Endothelial cell of umbilical vein (primary cell): ENCODE measurements around the gene GTPBP4. TPM values are rescaled to one million over a fixed set of nuclear protein-coding genes. Genes with fewer than 3 reads are reported as not detected.

ENCODE experiments used
- BruUV-seq: library from RNA; stranded (reverse); fragments of 400-500 nt; replicated peaks from 2 replicates; lab custom pipeline; 2021; lab: Mats Ljungman, UMichigan
- CTCF ChIA-PET: fragments of 300-600, 350-600 bp; sonication (Branson Sonifier 250); formaldehyde crosslinking; loops from one replicate; lab custom pipeline; 2021; ENCODE audit warnings: antibody characterized with exemption, inconsistent platforms; lab: Charles Lee
- POLR2A ChIA-PET: fragments of 300-600, 350-600 bp; sonication (Branson Sonifier 250); formaldehyde crosslinking; loops from one replicate; lab custom pipeline; 2021; ENCODE audit warnings: antibody characterized with exemption, inconsistent platforms; lab: Charles Lee
- DNase-seq: peaks from one replicate; pipeline ENCODE4 v3.0.0-alpha.2; 2011; ENCODE audit warnings: low read depth, low spot score
- FAIRE-seq: peaks from 2 replicates; lab custom pipeline; 2011; peaks lifted over from hg19 to GRCh38; lab: Jason Lieb, UNC
- H2AFZ ChIP-seq: 2 replicates; pipeline ENCODE4 v1.6.0; 2012; ENCODE audit warnings: low read depth, low read length, control low read depth, inconsistent platforms
- H3K27ac ChIP-seq: 2 replicates; pipeline ENCODE4 v1.5.1; 2011; ENCODE audit warnings: low read depth, mild to moderate bottlenecking, control low read depth, low read length, moderate library complexity; ENCODE audit not compliant: insufficient read depth
- H3K27me3 ChIP-seq, 2 experiments: 2 replicates each; pipeline versions ENCODE4 v1.6.0 to v1.6.1; 2011; ENCODE audit warnings: low read length in 2 of 2, mixed read lengths in 1 of 2; ENCODE audit not compliant: control insufficient read depth in 2 of 2, insufficient read depth in 2 of 2
- H3K36me3 ChIP-seq, 2 experiments: 2 replicates in 1 of 2; 3 replicates in 1 of 2; pipeline ENCODE4 v1.5.1; 2011; ENCODE audit warnings: low read length in 2 of 2, mild to moderate bottlenecking in 1 of 2, moderate library complexity in 1 of 2; ENCODE audit not compliant: control insufficient read depth in 2 of 2, insufficient read depth in 2 of 2; ENCODE audit errors: extremely low read depth in 1 of 2
- H3K4me1 ChIP-seq: 3 replicates; pipeline ENCODE4 v1.5.1; 2011; ENCODE audit warnings: mild to moderate bottlenecking, low read length; ENCODE audit not compliant: control insufficient read depth, insufficient read depth; ENCODE audit errors: extremely low read depth
- H3K4me2 ChIP-seq: 2 replicates; pipeline ENCODE4 v1.6.1; 2011; ENCODE audit warnings: low read length, control low read depth, mixed read lengths; ENCODE audit not compliant: insufficient read depth
- H3K4me3 ChIP-seq, 3 experiments: fragments of 200-600 bp in 1 of 3; sonication (generic), shearing (Covaris generic) in 1 of 3; replicated peaks in 1 of 3; 2 replicates each; pipeline ENCODE4 v1.5.1; 2011 to 2016; ENCODE audit warnings: control low read depth in 3 of 3, low read length in 3 of 3, mild to moderate bottlenecking in 2 of 3, inconsistent platforms in 1 of 3, low read depth in 1 of 3, moderate library complexity in 1 of 3; ENCODE audit not compliant: insufficient read depth in 1 of 3
- H3K79me2 ChIP-seq: 2 replicates; pipeline ENCODE4 v1.6.0; 2012; ENCODE audit warnings: low read length, inconsistent platforms; ENCODE audit not compliant: control insufficient read depth, insufficient read depth
- H3K9ac ChIP-seq: replicated peaks from 2 replicates; pipeline ENCODE3; 2011; ENCODE audit warnings: low read length, control low read depth; ENCODE audit not compliant: insufficient read depth; ENCODE audit errors: extremely low read depth
- H3K9me1 ChIP-seq: replicated peaks from 3 replicates; pipeline ENCODE4 v1.6.0; 2011; ENCODE audit warnings: mild to moderate bottlenecking, low read length; ENCODE audit not compliant: control insufficient read depth, insufficient read depth; ENCODE audit errors: extremely low read depth
- H3K9me3 ChIP-seq: replicated peaks from 2 replicates; pipeline ENCODE4 v1.5.1; 2012; ENCODE audit warnings: low read length, inconsistent platforms; ENCODE audit not compliant: control insufficient read depth, insufficient read depth
- H4K20me1 ChIP-seq: replicated peaks from 2 replicates; pipeline ENCODE3; 2011; ENCODE audit warnings: mild to moderate bottlenecking, low read length; ENCODE audit not compliant: control insufficient read depth, insufficient read depth; ENCODE audit errors: extremely low read depth
- EZH2 ChIP-seq: IDR thresholded peaks from 2 replicates; pipeline ENCODE4 v1.6.1; 2012; ENCODE audit warnings: borderline replicate concordance, low read depth, mild to moderate bottlenecking, moderate library complexity, low read length, inconsistent platforms; ENCODE audit not compliant: severe bottlenecking
- FOS ChIP-seq: IDR thresholded peaks from 2 replicates; pipeline ENCODE4 v1.6.1; 2011; ENCODE audit warnings: mild to moderate bottlenecking, low read length, moderate library complexity, borderline replicate concordance; ENCODE audit not compliant: insufficient read depth
- GATA2 ChIP-seq: IDR thresholded peaks from 2 replicates; pipeline ENCODE4 v1.7.0; 2011; ENCODE audit warnings: low read depth, mild to moderate bottlenecking, moderate library complexity, mixed read lengths, low read length; ENCODE audit not compliant: insufficient read length, insufficient read depth
- JUN ChIP-seq: IDR thresholded peaks from 2 replicates; pipeline ENCODE4 v1.6.1; 2011; ENCODE audit warnings: borderline replicate concordance, low read depth; ENCODE audit not compliant: insufficient read length, insufficient read depth
- MYC ChIP-seq: IDR thresholded peaks from one replicate; pipeline ENCODE4 v1.6.1; 2011; ENCODE audit warnings: mild to moderate bottlenecking, low read depth, low read length
- POLR2A ChIP-seq: IDR thresholded peaks from 2 replicates; pipeline ENCODE4 v1.6.1; 2012; ENCODE audit warnings: low read depth, mild to moderate bottlenecking, control low read depth, low read length
- POLR2AphosphoS5 ChIP-seq: IDR thresholded peaks from 2 replicates; pipeline ENCODE4 v1.6.1; 2012; ENCODE audit warnings: low read depth, mild to moderate bottlenecking, control low read depth, low read length, moderate library complexity; ENCODE audit not compliant: insufficient read depth
- dilution Hi-C: fragments of 300-500 bp; cut with MboI; formaldehyde crosslinking; loops from one replicate; pipeline ENCODE4 v1.15.0; 2019; ENCODE audit warnings: low sequenced_read_pairs; ENCODE audit not compliant: extremely low pct_ligation_motif_present
- intact Hi-C: fragments of 100-400 bp; cut with micrococcal nuclease; formaldehyde crosslinking; loops from one replicate; pipeline ENCODE4 v1.10.0; 2022
- polyA plus RNA-seq, 4 experiments: library from polyadenylated mRNA; depleted of rRNA in 3 of 4; stranded (reverse) in 3 of 4; unstranded in 1 of 4; fragments of >200 nt; gene quantifications; 2 replicates each; pipeline versions ENCODE4 v1.2.1 to v1.2.3, GENCODE V29; 2011 to 2012; ENCODE audit warnings: missing spikeins in 1 of 4
- total RNA-seq: library from RNA; stranded (reverse); gene quantifications from 2 replicates; pipeline ENCODE4 v1.2.3, GENCODE V29; 2021
- TF ChIP-seq, protein P1 (sequence below), 2 donors: IDR thresholded peaks; 1 replicate in 1 of 2; 2 replicates in 1 of 2; pipeline ENCODE4 v1.5.1; 2011; ENCODE audit warnings: low read length in 2 of 2, mild to moderate bottlenecking in 2 of 2, moderate library complexity in 2 of 2, control low read depth in 1 of 2, inconsistent platforms in 1 of 2, low read depth in 1 of 2; ENCODE audit not compliant: insufficient read depth in 1 of 2; ENCODE audit errors: extremely low read depth in 1 of 2
- TF ChIP-seq, protein P2 (sequence below): IDR thresholded peaks from 2 replicates; pipeline ENCODE4 v1.6.1; 2011; ENCODE audit not compliant: insufficient read depth, insufficient read length

GTPBP4 gene
- total and polyA plus RNA-seq, 2 donors (not counting 3 experiments of a cell fraction or from before 2014, with no cell fraction given) = 12.4 to 69.3 TPM

DNA sequence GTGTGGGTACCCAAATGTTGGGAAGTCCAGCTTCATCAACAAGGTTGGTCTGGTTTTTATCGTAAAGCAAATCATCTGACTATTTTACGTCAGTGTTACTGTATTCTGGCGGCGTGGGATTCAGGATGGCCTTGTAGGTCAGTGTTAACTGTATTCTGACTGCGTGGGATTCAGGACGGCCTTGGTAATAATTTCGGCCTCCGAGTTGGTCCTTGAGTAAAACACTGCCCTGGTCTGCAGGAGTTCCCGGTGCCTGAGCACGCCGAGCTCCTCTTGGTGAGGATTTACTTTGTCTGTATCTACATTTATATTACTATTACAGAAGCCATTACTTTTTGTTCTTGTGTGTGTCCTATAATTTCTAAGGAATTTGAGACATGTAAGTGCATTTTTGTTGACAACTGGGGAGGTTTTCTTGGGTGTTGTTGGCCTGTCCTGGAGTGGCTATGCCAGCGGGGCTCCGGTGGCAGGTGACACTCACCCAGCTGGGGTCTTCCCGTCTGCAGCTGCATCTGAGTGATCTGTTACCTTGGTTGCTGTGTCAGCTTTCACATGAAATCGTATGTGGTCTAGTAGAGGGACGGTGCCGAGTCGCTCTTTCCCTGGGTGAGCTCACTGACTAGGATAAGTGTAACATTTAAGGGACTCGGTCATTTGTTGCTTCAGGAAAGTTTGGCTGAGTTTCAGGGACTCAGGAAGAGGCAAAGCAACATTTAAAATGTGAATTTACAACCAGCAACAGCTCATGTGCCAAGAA lies 9.2 kb downstream of the GTPBP4 start:
- BruUV-seq = no TSS peak
- Histone ChIP-seq H3K27ac (no peak overlapping the region), H3K36me3 (peaks cover 32 to 36% of the 10 kb centered on the region in 2 experiments), H3K4me2 (no peak overlapping the region), H4K20me1 (no peaks in the 10 kb centered on the region), H3K79me2 (peaks cover 29% of the 10 kb centered on the region), H3K9me1 (no peaks in the 10 kb centered on the region), H3K9ac (no peak overlapping the region), H3K4me3 (no peak overlapping the region), H3K27me3 (no peaks in the 10 kb centered on the region), H3K4me1 (no peaks in the 10 kb centered on the region), H2AFZ (no peak overlapping the region), H3K9me3 (no peaks in the 10 kb centered on the region)
- FAIRE-seq (no peak), DNase-seq (no peak)
- intact Hi-C loops (no loop called here), dilution Hi-C loops (no loop called here)
- CTCF ChIA-PET = no interaction called here
- TF ChIP-seq POLR2AphosphoS5 (no peak), FOS (no peak), GATA2 (no peak), MYC (no peak), POLR2A (no peak), EZH2 (no peak), JUN (no peak)
- TF ChIP-seq, protein P1, sequence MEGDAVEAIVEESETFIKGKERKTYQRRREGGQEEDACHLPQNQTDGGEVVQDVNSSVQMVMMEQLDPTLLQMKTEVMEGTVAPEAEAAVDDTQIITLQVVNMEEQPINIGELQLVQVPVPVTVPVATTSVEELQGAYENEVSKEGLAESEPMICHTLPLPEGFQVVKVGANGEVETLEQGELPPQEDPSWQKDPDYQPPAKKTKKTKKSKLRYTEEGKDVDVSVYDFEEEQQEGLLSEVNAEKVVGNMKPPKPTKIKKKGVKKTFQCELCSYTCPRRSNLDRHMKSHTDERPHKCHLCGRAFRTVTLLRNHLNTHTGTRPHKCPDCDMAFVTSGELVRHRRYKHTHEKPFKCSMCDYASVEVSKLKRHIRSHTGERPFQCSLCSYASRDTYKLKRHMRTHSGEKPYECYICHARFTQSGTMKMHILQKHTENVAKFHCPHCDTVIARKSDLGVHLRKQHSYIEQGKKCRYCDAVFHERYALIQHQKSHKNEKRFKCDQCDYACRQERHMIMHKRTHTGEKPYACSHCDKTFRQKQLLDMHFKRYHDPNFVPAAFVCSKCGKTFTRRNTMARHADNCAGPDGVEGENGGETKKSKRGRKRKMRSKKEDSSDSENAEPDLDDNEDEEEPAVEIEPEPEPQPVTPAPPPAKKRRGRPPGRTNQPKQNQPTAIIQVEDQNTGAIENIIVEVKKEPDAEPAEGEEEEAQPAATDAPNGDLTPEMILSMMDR (IDR thresholded peaks at IDR 0.05; ENCODE audit: extremely low read depth in 1 of 2, insufficient read depth in 1 of 2, low read depth in 1 of 2, low read length in 2 of 2) = no peak
- TF ChIP-seq, protein P2, sequence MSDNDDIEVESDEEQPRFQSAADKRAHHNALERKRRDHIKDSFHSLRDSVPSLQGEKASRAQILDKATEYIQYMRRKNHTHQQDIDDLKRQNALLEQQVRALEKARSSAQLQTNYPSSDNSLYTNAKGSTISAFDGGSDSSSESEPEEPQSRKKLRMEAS = no peak
- POLR2A ChIA-PET = no interaction called here
